Endothelial cell of umbilical vein (primary cell): ENCODE measurements around the gene FYCO1. TPM values are rescaled to one million over a fixed set of nuclear protein-coding genes. Genes with fewer than 3 reads are reported as not detected.

Experiments used
- BruUV-seq: library from RNA; stranded (reverse); fragments of 400-500 nt; replicated peaks from 2 replicates; lab custom pipeline; 2021; lab: Mats Ljungman, UMichigan
- CTCF ChIA-PET: fragments of 300-600, 350-600 bp; sonication (Branson Sonifier 250); formaldehyde crosslinking; loops from one replicate; lab custom pipeline; 2021; ENCODE audit warnings: antibody characterized with exemption, inconsistent platforms; lab: Charles Lee
- POLR2A ChIA-PET: fragments of 300-600, 350-600 bp; sonication (Branson Sonifier 250); formaldehyde crosslinking; loops from one replicate; lab custom pipeline; 2021; ENCODE audit warnings: antibody characterized with exemption, inconsistent platforms; lab: Charles Lee
- DNase-seq: peaks from one replicate; pipeline ENCODE4 v3.0.0-alpha.2; 2011; ENCODE audit warnings: low read depth, low spot score
- FAIRE-seq: peaks from 2 replicates; lab custom pipeline; 2011; peaks lifted over from hg19 to GRCh38; lab: Jason Lieb, UNC
- H2AFZ ChIP-seq: 2 replicates; pipeline ENCODE4 v1.6.0; 2012; ENCODE audit warnings: low read depth, low read length, control low read depth, inconsistent platforms
- H3K27ac ChIP-seq: 2 replicates; pipeline ENCODE4 v1.5.1; 2011; ENCODE audit warnings: low read depth, mild to moderate bottlenecking, control low read depth, low read length, moderate library complexity; ENCODE audit not compliant: insufficient read depth
- H3K27me3 ChIP-seq, 2 experiments: 2 replicates each; pipeline versions ENCODE4 v1.6.0 to v1.6.1; 2011; ENCODE audit warnings: low read length in 2 of 2, mixed read lengths in 1 of 2; ENCODE audit not compliant: control insufficient read depth in 2 of 2, insufficient read depth in 2 of 2
- H3K36me3 ChIP-seq, 2 experiments: 2 replicates in 1 of 2; 3 replicates in 1 of 2; pipeline ENCODE4 v1.5.1; 2011; ENCODE audit warnings: low read length in 2 of 2, mild to moderate bottlenecking in 1 of 2, moderate library complexity in 1 of 2; ENCODE audit not compliant: control insufficient read depth in 2 of 2, insufficient read depth in 2 of 2; ENCODE audit errors: extremely low read depth in 1 of 2
- H3K4me1 ChIP-seq: 3 replicates; pipeline ENCODE4 v1.5.1; 2011; ENCODE audit warnings: mild to moderate bottlenecking, low read length; ENCODE audit not compliant: control insufficient read depth, insufficient read depth; ENCODE audit errors: extremely low read depth
- H3K4me2 ChIP-seq: 2 replicates; pipeline ENCODE4 v1.6.1; 2011; ENCODE audit warnings: low read length, control low read depth, mixed read lengths; ENCODE audit not compliant: insufficient read depth
- H3K4me3 ChIP-seq, 3 experiments: fragments of 200-600 bp in 1 of 3; sonication (generic), shearing (Covaris generic) in 1 of 3; replicated peaks in 1 of 3; 2 replicates each; pipeline ENCODE4 v1.5.1; 2011 to 2016; ENCODE audit warnings: control low read depth in 3 of 3, low read length in 3 of 3, mild to moderate bottlenecking in 2 of 3, inconsistent platforms in 1 of 3, low read depth in 1 of 3, moderate library complexity in 1 of 3; ENCODE audit not compliant: insufficient read depth in 1 of 3
- H3K79me2 ChIP-seq: 2 replicates; pipeline ENCODE4 v1.6.0; 2012; ENCODE audit warnings: low read length, inconsistent platforms; ENCODE audit not compliant: control insufficient read depth, insufficient read depth
- H3K9ac ChIP-seq: replicated peaks from 2 replicates; pipeline ENCODE3; 2011; ENCODE audit warnings: low read length, control low read depth; ENCODE audit not compliant: insufficient read depth; ENCODE audit errors: extremely low read depth
- H3K9me1 ChIP-seq: replicated peaks from 3 replicates; pipeline ENCODE4 v1.6.0; 2011; ENCODE audit warnings: mild to moderate bottlenecking, low read length; ENCODE audit not compliant: control insufficient read depth, insufficient read depth; ENCODE audit errors: extremely low read depth
- H3K9me3 ChIP-seq: replicated peaks from 2 replicates; pipeline ENCODE4 v1.5.1; 2012; ENCODE audit warnings: low read length, inconsistent platforms; ENCODE audit not compliant: control insufficient read depth, insufficient read depth
- H4K20me1 ChIP-seq: replicated peaks from 2 replicates; pipeline ENCODE3; 2011; ENCODE audit warnings: mild to moderate bottlenecking, low read length; ENCODE audit not compliant: control insufficient read depth, insufficient read depth; ENCODE audit errors: extremely low read depth
- CTCF ChIP-seq, 2 donors: IDR thresholded peaks; 1 replicate in 1 of 2; 2 replicates in 1 of 2; pipeline ENCODE4 v1.5.1; 2011; ENCODE audit warnings: low read length in 2 of 2, mild to moderate bottlenecking in 2 of 2, moderate library complexity in 2 of 2, control low read depth in 1 of 2, inconsistent platforms in 1 of 2, low read depth in 1 of 2; ENCODE audit not compliant: insufficient read depth in 1 of 2; ENCODE audit errors: extremely low read depth in 1 of 2
- EZH2 ChIP-seq: IDR thresholded peaks from 2 replicates; pipeline ENCODE4 v1.6.1; 2012; ENCODE audit warnings: borderline replicate concordance, low read depth, mild to moderate bottlenecking, moderate library complexity, low read length, inconsistent platforms; ENCODE audit not compliant: severe bottlenecking
- GATA2 ChIP-seq: IDR thresholded peaks from 2 replicates; pipeline ENCODE4 v1.7.0; 2011; ENCODE audit warnings: low read depth, mild to moderate bottlenecking, moderate library complexity, mixed read lengths, low read length; ENCODE audit not compliant: insufficient read length, insufficient read depth
- JUN ChIP-seq: IDR thresholded peaks from 2 replicates; pipeline ENCODE4 v1.6.1; 2011; ENCODE audit warnings: borderline replicate concordance, low read depth; ENCODE audit not compliant: insufficient read length, insufficient read depth
- MAX ChIP-seq: IDR thresholded peaks from 2 replicates; pipeline ENCODE4 v1.6.1; 2011; ENCODE audit not compliant: insufficient read depth, insufficient read length
- MYC ChIP-seq: IDR thresholded peaks from one replicate; pipeline ENCODE4 v1.6.1; 2011; ENCODE audit warnings: mild to moderate bottlenecking, low read depth, low read length
- POLR2AphosphoS5 ChIP-seq: IDR thresholded peaks from 2 replicates; pipeline ENCODE4 v1.6.1; 2012; ENCODE audit warnings: low read depth, mild to moderate bottlenecking, control low read depth, low read length, moderate library complexity; ENCODE audit not compliant: insufficient read depth
- dilution Hi-C: fragments of 300-500 bp; cut with MboI; formaldehyde crosslinking; loops from one replicate; pipeline ENCODE4 v1.15.0; 2019; ENCODE audit warnings: low sequenced_read_pairs; ENCODE audit not compliant: extremely low pct_ligation_motif_present
- intact Hi-C: fragments of 100-400 bp; cut with micrococcal nuclease; formaldehyde crosslinking; loops from one replicate; pipeline ENCODE4 v1.10.0; 2022
- polyA plus RNA-seq, 4 experiments: library from polyadenylated mRNA; depleted of rRNA in 3 of 4; stranded (reverse) in 3 of 4; unstranded in 1 of 4; fragments of >200 nt; gene quantifications; 2 replicates each; pipeline versions ENCODE4 v1.2.1 to v1.2.3, GENCODE V29; 2011 to 2012; ENCODE audit warnings: missing spikeins in 1 of 4
- total RNA-seq: library from RNA; stranded (reverse); gene quantifications from 2 replicates; pipeline ENCODE4 v1.2.3, GENCODE V29; 2021

The FYCO1 gene
- total and polyA plus RNA-seq, 2 donors (not counting 3 experiments of a cell fraction or from before 2014, with no cell fraction given), result 13.9 to 20.8 TPM

DNA sequence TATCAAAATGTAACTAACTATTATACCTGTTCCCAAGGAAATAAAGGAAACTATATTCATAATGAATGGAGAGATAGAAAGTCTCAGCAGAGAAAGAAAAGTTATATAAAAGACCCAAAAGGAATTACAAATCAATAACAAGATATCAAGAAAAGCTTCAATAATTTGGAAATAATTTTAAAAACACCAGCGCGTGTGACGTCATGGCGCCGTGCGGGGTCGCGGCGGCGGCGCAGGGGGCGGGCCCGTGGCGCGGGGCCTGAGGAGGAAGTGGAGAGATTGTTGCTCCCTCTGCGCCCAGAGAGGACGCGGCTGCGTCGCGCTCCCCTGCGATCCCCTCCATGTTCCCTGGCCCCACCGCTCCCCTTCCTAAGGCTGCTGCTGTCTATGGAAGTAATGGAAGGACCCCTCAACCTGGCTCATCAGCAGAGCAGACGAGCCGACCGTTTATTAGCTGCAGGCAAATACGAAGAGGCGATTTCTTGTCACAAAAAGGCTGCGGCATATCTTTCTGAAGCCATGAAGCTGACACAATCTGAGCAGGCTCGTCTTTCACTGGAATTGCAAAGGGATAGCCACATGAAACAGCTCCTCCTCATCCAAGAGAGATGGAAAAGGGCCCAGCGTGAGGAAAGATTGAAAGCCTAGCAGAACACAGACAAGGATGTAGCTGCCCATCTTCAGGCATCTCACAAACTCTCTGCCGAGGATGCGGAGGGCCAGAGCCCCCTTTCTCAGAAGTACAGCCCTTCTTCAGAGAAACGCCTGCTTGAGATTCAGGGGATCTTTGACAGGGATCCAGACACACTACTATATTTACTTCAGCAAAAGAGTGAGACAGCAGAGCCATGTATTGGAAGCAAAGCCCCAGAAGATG is 27.5 kb upstream of the FYCO1 start:
- no peak overlapping the region for H3K27ac ChIP-seq
- TF ChIP-seq GATA2 (no peak), CTCF (IDR thresholded peaks at IDR 0.05; ENCODE audit: extremely low read depth in 1 of 2, insufficient read depth in 1 of 2, low read depth in 1 of 2, low read length in 2 of 2) (no peak), POLR2AphosphoS5 (no peak), MYC (no peak), JUN (no peak), MAX (no peak), EZH2 (no peak)
- H3K27me3 ChIP-seq, result peaks cover 0 to 8% of the 10 kb centered on the region in 2 experiments
- H3K4me1 ChIP-seq, result no peaks in the 10 kb centered on the region
- H2AFZ ChIP-seq, result no peak overlapping the region
- no peak overlapping the region for H3K4me2 ChIP-seq
- H3K79me2 ChIP-seq, result no peaks in the 10 kb centered on the region
- no TSS peak for BruUV-seq
- dilution Hi-C loops, result no loop called here
- ChIA-PET CTCF (no interaction called here), POLR2A (no interaction called here)
- H3K9ac ChIP-seq, result no peak overlapping the region
- intact Hi-C loops, result no loop called here
- no peaks in the 10 kb centered on the region for H4K20me1 ChIP-seq
- no peaks in the 10 kb centered on the region for H3K9me1 ChIP-seq
- no peak overlapping the region for H3K4me3 ChIP-seq
- H3K36me3 ChIP-seq, result no peaks in the 10 kb centered on the region
- no peaks in the 10 kb centered on the region for H3K9me3 ChIP-seq
- DNase-seq (no peak), FAIRE-seq (no peak)
